Mucosa of descending colon (tissue), 3 donors: ENCODE data around the gene ANKRD45. TPM values are rescaled to one million over a fixed set of nuclear protein-coding genes. Genes with fewer than 3 reads are reported as not detected.
"Not testable (repeated sequence)": the region's sequence is repeated elsewhere in the genome, so short reads cannot be mapped to it uniquely, and the experiment has no call there.

ENCODE experiments used
- ATAC-seq: fragments of 200-7000 bp; cut with Tn5 transposase; one replicate; pipeline ENCODE4 v1.9.1; 2020; ENCODE audit warnings: mild to moderate bottlenecking, moderate library complexity
- DNase-seq, 3 donors: peaks; one replicate each; pipeline ENCODE4 v3.0.0-alpha.2; 2020
- H3K36me3 ChIP-seq: fragments of 200-600 bp; one replicate; pipeline ENCODE4 v1.8.0; 2021; ENCODE audit warnings: low read depth, mild to moderate bottlenecking
- H3K4me1 ChIP-seq: fragments of 200-600 bp; one replicate; pipeline ENCODE4 v1.8.0; 2021; ENCODE audit warnings: low read depth, mild to moderate bottlenecking
- H3K4me3 ChIP-seq: fragments of 200-600 bp; one replicate; pipeline ENCODE4 v1.8.0; 2021; ENCODE audit warnings: mild to moderate bottlenecking
- H3K9me3 ChIP-seq: fragments of 200-600 bp; one replicate; pipeline ENCODE4 v1.8.0; 2021; ENCODE audit warnings: mild to moderate bottlenecking
- CTCF ChIP-seq: fragments of 200-600 bp; IDR thresholded peaks from one replicate; pipeline ENCODE4 v1.8.0; 2022; ENCODE audit warnings: antibody characterized with exemption, mild to moderate bottlenecking
- intact Hi-C, 2 donors: fragments of 100-400 bp; cut with DNase I in 1 of 2; cut with micrococcal nuclease in 1 of 2; formaldehyde crosslinking; loops; one replicate each; pipeline versions ENCODE4 v1.11.0 to v1.11.1; 2022; cut with DNase I, micrococcal nuclease
- total RNA-seq, 3 donors: library from RNA; stranded (reverse); fragmentation: NEBNext Ultra II Directional in 2 of 3; extraction: Animal tissue kit (Norgen Biotek cat#: 25700) in 2 of 3; gene quantifications; one replicate each; pipeline versions ENCODE4 v1.2.1 to v1.2.4, GENCODE V29; 2021 to 2023
- donor health status: DM: no; HTN: no; CAD: no; lungs with moderate emphysema.
- donor health status: DM: no; HTN: no; CAD: no.
- donor health status: DM: no; HTN: yes; CAD: no.

The ANKRD45 gene
- total RNA-seq, 3 donors from 2014 or later = 0.55 to 2.1 (median 1.1) TPM

- intact Hi-C loops = no loop called here
- no peak for TF ChIP-seq CTCF
- H3K9me3 ChIP-seq = no peaks in the 10 kb centered on the region
- H3K4me3 ChIP-seq = no peak overlapping the region
- H3K4me1 ChIP-seq = no peaks in the 10 kb centered on the region
- ATAC-seq = no peak
- DNase-seq = no peak
- H3K36me3 ChIP-seq = no peaks in the 10 kb centered on the region
These were observed 31.3 kb downstream of the ANKRD45 start for GRCh38 chr1:173638043-173639021.

- H3K9me3 ChIP-seq, intact Hi-C loops, DNase-seq, ATAC-seq, H3K36me3 ChIP-seq, H3K4me3 ChIP-seq, H3K4me1 ChIP-seq: not testable (repeated sequence)
These were observed 32.2 kb downstream of the ANKRD45 start for GRCh38 chr1:173637236-173638042.

GRCh38 chr1:173635116-173635515 lies 34.5 kb downstream of the ANKRD45 start, which contains the start of gene TEX50:
TSS of gene TEX50 (plus strand) at chr1:173635338. CDS start at chr1:173635522, 184 bp downstream.
- intact Hi-C loops = no loop called here
- no peaks in the 10 kb centered on the region for H3K36me3 ChIP-seq
- ATAC-seq = no peak
- no peak for TF ChIP-seq CTCF
- no peak within 1 kb of the TSS for H3K4me3 ChIP-seq
- no peaks in the 10 kb centered on the region for H3K9me3 ChIP-seq
- no peaks in the 10 kb centered on the region for H3K4me1 ChIP-seq
- no peak for DNase-seq

- no peak overlapping the region for H3K4me3 ChIP-seq
- ATAC-seq = no peak
These were observed 40.8 kb downstream of the ANKRD45 start for GRCh38 chr1:173628888-173629287.

GRCh38 chr1:173627269-173627668 lies 42.4 kb downstream of the ANKRD45 start:
- H3K4me3 ChIP-seq = no peak overlapping the region
- no peaks in the 10 kb centered on the region for H3K4me1 ChIP-seq
- DNase-seq = no peak
- no peaks in the 10 kb centered on the region for H3K9me3 ChIP-seq
- intact Hi-C loops = no loop called here
- no peaks in the 10 kb centered on the region for H3K36me3 ChIP-seq
- ATAC-seq = no peak
- no peak for TF ChIP-seq CTCF

More at GRCh38 chr1:173628888-173629287, 40.8 kb downstream of the ANKRD45 start:
- TF ChIP-seq CTCF = no peak
- intact Hi-C loops = no loop called here
- no peaks in the 10 kb centered on the region for H3K9me3 ChIP-seq
- no peak for DNase-seq
- no peaks in the 10 kb centered on the region for H3K4me1 ChIP-seq
- H3K36me3 ChIP-seq = no peaks in the 10 kb centered on the region
